Left ventricle myocardium inferior (tissue), 1 donor: ENCODE data around the gene SNX27. TPM values are rescaled to one million over a fixed set of nuclear protein-coding genes. Genes with fewer than 3 reads are reported as not detected.

Experiments
- DNase-seq: peaks from one replicate; pipeline ENCODE4 v3.0.0-alpha.2; 2020
- H3K27ac ChIP-seq: fragments of 200-600 bp; replicated peaks from 2 replicates; pipeline ENCODE4 v1.8.0; 2021
- H3K27me3 ChIP-seq: fragments of 200-600 bp; 2 replicates; pipeline ENCODE4 v1.8.0; 2021; ENCODE audit warnings: low read depth
- H3K36me3 ChIP-seq: fragments of 200-600 bp; 2 replicates; pipeline ENCODE4 v1.8.0; 2021
- H3K4me1 ChIP-seq: fragments of 200-600 bp; 2 replicates; pipeline ENCODE4 v1.8.0; 2021
- H3K4me3 ChIP-seq: fragments of 200-600 bp; 2 replicates; pipeline ENCODE4 v1.8.0; 2021; ENCODE audit warnings: mild to moderate bottlenecking, moderate library complexity
- H3K9me3 ChIP-seq: fragments of 200-600 bp; replicated peaks from 2 replicates; pipeline ENCODE4 v1.8.0; 2021
- intact Hi-C: fragments of 100-400 bp; cut with micrococcal nuclease; formaldehyde crosslinking; loops from one replicate; pipeline ENCODE4 v1.11.0; 2022
- total RNA-seq: library from RNA; stranded (reverse); fragmentation: NEBNext Ultra II Directional; extraction: Animal tissue kit (Norgen Biotek cat#: 25700); gene quantifications from one replicate; pipeline ENCODE4 v1.2.1, GENCODE V29; 2021
- TF ChIP-seq, protein P1 (sequence below): fragments of 200-600 bp; IDR thresholded peaks from 2 replicates; pipeline ENCODE4 v1.8.0; 2021; ENCODE audit warnings: antibody characterized with exemption, mild to moderate bottlenecking, borderline replicate concordance
- donor health status: DM: no; HTN: yes; CAD: no; lungs with severe emphysema.

The SNX27 gene
- total RNA-seq, 1 donor from 2014 or later = 31.8 TPM

DNA sequence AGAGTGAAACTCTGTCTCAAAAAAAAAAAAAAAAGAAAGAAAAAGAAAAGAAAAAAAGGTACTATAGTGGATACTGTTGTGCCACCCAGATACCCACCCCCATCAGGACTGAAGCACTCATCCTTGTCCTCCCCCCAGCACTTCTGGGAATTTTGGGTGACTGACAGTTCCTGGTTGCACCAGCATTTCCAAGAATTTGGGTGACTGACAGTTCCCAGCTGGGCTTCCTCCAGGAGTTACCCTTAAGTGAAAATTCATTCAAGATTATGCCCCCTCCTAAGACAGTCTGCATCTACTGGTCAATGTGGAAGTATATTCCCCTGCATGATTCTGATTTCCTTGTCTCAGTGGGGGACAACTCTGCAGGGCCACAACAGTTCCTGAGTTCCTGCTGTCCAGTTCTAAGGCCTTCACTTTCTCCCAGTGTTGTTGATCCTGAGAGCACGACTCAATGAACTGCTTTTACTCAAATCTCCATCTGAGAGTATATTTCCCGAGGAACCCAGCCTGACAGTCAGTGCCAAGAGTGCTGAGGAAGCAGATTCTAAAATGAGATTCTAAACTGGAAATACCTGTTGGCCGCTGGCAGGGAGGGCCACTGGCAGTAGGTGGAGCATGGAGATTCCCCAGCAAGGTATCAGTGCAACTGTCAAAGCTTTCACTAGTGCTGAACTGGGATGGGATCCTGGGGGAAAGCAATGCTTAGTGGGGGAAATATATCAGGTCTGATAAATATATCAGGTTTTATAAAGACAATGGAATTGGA lies 127.9 kb downstream of the SNX27 start:
- TF ChIP-seq, protein P1, sequence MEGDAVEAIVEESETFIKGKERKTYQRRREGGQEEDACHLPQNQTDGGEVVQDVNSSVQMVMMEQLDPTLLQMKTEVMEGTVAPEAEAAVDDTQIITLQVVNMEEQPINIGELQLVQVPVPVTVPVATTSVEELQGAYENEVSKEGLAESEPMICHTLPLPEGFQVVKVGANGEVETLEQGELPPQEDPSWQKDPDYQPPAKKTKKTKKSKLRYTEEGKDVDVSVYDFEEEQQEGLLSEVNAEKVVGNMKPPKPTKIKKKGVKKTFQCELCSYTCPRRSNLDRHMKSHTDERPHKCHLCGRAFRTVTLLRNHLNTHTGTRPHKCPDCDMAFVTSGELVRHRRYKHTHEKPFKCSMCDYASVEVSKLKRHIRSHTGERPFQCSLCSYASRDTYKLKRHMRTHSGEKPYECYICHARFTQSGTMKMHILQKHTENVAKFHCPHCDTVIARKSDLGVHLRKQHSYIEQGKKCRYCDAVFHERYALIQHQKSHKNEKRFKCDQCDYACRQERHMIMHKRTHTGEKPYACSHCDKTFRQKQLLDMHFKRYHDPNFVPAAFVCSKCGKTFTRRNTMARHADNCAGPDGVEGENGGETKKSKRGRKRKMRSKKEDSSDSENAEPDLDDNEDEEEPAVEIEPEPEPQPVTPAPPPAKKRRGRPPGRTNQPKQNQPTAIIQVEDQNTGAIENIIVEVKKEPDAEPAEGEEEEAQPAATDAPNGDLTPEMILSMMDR = no peak
- Histone ChIP-seq H3K27ac (no peak overlapping the region), H3K9me3 (peaks cover 13% of the 10 kb centered on the region), H3K36me3 (no peaks in the 10 kb centered on the region), H3K4me1 (peaks cover 2% of the 10 kb centered on the region), H3K27me3 (no peaks in the 10 kb centered on the region), H3K4me3 (no peak overlapping the region)
- intact Hi-C loops = loop anchor here (10.0 kb wide), 1 partner anchor 205 kb away; no protein-coding TSS in a partner anchor
- no peak for DNase-seq

DNA sequence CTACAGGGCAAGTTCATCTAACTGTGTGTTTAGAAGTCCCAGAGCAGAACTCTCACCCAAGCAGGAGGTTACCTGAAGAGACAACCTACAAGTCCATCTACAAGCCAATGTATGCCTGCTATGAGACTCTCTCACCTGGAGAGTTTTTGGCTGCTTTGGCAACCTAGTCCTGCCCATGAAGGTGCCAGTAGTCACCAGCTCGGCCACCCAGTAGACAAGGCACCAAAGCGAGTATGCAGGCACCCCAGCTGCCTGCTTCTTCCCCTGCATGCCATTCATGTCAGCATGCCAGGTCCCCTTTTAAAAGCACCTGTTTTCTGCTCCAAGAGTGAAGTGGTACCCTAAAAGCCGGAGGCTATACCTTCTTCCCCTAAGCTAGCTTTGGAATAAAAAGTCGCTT lies 129.7 kb downstream of the SNX27 start:
- H3K4me1 ChIP-seq = no peaks in the 10 kb centered on the region
- H3K4me3 ChIP-seq = no peak overlapping the region
- H3K9me3 ChIP-seq = peaks cover 13% of the 10 kb centered on the region
- H3K27ac ChIP-seq = no peak overlapping the region
- TF ChIP-seq, protein P1 = no peak
- DNase-seq = no peak
- intact Hi-C loops = no loop called here
- no peaks in the 10 kb centered on the region for H3K36me3 ChIP-seq
- H3K27me3 ChIP-seq = no peaks in the 10 kb centered on the region

Other genes starting within 250 kb of the SNX27 start
- 66.3 TPM for gene SELENBP1, start 239.3 kb upstream of the SNX27 start, total RNA-seq
- gene PSMB4, start 212.5 kb upstream of the SNX27 start, total RNA-seq = 186 TPM
- gene POGZ, start 152.6 kb upstream of the SNX27 start, total RNA-seq = 37.3 TPM
- gene CGN, start 100.7 kb upstream of the SNX27 start, total RNA-seq = 0.52 TPM
- 3.6 TPM for gene TUFT1, start 71.7 kb upstream of the SNX27 start, total RNA-seq
- not detected for gene CELF3, start 104.8 kb downstream of the SNX27 start, total RNA-seq
- gene RIIAD1, start 109.5 kb downstream of the SNX27 start, total RNA-seq = 5.6 TPM
- 41.8 TPM for gene MRPL9, start 151.4 kb downstream of the SNX27 start, total RNA-seq
- gene TDRKH, start 178.4 kb downstream of the SNX27 start, total RNA-seq = 3.8 TPM
- 0.77 TPM for gene LINGO4, start 193.4 kb downstream of the SNX27 start, total RNA-seq
- gene RORC, start 219.8 kb downstream of the SNX27 start, total RNA-seq = 10.3 TPM
- not detected for gene C2CD4D, start 227.8 kb downstream of the SNX27 start, total RNA-seq
- gene THEM5, start 241.7 kb downstream of the SNX27 start, total RNA-seq = not detected